ENCODE data around the gene ZDHHC14.

GRCh38 chr6:157596461-157596860 is 215.5 kb downstream of the ZDHHC14 start:
- TF ChIP-seq POLR2AphosphoS5 (IDR thresholded peaks at IDR 0.05) (no peak), EP300 (IDR thresholded peaks at IDR 0.05) (no peak), POLR2A (IDR thresholded peaks at IDR 0.05) (no peak), CTCF (IDR thresholded peaks at IDR 0.05) (no peak)
